Uterus (tissue), 2 donors: ENCODE measurements around the gene FXYD4.

Source experiments
- POLR2A ChIP-seq, 2 donors: fragments of 450-650 bp; IDR thresholded peaks; one replicate each; pipeline ENCODE4 v1.6.1; 2016; ENCODE audit warnings: antibody characterized with exemption in 2 of 2, mild to moderate bottlenecking in 1 of 2, moderate library complexity in 1 of 2
- TF ChIP-seq, protein P1 (sequence below), 4 experiments: fragments of 200-600 bp in 2 of 4; fragments of 450-650 bp in 2 of 4; sonication (generic) in 2 of 4; IDR thresholded peaks; one replicate each; pipeline ENCODE4 v1.5.1; 2016 to 2019; ENCODE audit warnings: antibody characterized with exemption in 4 of 4, mild to moderate bottlenecking in 2 of 4, moderate library complexity in 1 of 4

DNA sequence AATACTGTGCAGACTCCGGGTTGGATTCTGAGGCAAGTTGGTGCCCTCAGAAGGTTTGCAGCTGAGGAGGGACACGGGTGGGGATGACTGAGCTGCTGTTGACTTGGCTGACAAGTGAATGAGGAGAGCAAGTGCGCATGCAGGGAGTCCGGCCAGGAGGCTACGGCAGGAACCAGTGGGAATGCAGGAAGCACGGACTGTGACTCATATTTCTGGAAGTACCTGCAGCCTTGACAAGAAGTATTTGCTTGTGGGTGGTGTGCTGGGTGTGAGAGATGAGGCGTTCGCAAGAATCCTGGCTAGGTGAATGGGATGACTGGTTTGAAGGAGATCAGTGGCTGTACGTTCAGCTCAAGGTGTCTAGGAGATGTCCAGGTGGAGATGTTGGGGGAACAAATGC is 30.8 kb upstream of the FXYD4 start:
- TF ChIP-seq, protein P1, sequence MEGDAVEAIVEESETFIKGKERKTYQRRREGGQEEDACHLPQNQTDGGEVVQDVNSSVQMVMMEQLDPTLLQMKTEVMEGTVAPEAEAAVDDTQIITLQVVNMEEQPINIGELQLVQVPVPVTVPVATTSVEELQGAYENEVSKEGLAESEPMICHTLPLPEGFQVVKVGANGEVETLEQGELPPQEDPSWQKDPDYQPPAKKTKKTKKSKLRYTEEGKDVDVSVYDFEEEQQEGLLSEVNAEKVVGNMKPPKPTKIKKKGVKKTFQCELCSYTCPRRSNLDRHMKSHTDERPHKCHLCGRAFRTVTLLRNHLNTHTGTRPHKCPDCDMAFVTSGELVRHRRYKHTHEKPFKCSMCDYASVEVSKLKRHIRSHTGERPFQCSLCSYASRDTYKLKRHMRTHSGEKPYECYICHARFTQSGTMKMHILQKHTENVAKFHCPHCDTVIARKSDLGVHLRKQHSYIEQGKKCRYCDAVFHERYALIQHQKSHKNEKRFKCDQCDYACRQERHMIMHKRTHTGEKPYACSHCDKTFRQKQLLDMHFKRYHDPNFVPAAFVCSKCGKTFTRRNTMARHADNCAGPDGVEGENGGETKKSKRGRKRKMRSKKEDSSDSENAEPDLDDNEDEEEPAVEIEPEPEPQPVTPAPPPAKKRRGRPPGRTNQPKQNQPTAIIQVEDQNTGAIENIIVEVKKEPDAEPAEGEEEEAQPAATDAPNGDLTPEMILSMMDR (IDR thresholded peaks at IDR 0.05), result no peak
- no peak for TF ChIP-seq POLR2A (IDR thresholded peaks at IDR 0.05)
